Activated T-cell treated with anti-CD3 and anti-CD28 coated beads for 48 hours (primary cell): ENCODE data around the gene DHCR7.

Experiments used
- DNase-seq: peaks from one replicate; pipeline ENCODE4 v3.0.0-alpha.2; 2020; ENCODE audit warnings: low read depth

DHCR7 gene

GRCh38 chr11:71410363-71410966 lies 37.7 kb downstream of the DHCR7 start:
- DNase-seq, result no peak

- DNase-seq, result no peak
These were observed 39.4 kb downstream of the DHCR7 start for GRCh38 chr11:71408826-71409225.

- DNase-seq, result no peak
These were observed 40.8 kb downstream of the DHCR7 start for GRCh38 chr11:71407356-71407755.

- no peak for DNase-seq
These were observed 41.5 kb downstream of the DHCR7 start for GRCh38 chr11:71406681-71407080.

- DNase-seq, result no peak
These were observed 44.0 kb downstream of the DHCR7 start for GRCh38 chr11:71404209-71404608.

- DNase-seq, result no peak
These were observed 45.3 kb downstream of the DHCR7 start for GRCh38 chr11:71402878-71403277.

- DNase-seq, result no peak
These were observed 48.0 kb downstream of the DHCR7 start for GRCh38 chr11:71400216-71400615.

- DNase-seq, result no peak
These were observed 48.9 kb downstream of the DHCR7 start for GRCh38 chr11:71399341-71399740.

GRCh38 chr11:71397961-71398360 lies 50.2 kb downstream of the DHCR7 start:
- no peak for DNase-seq

GRCh38 chr11:71397331-71397860 lies 50.8 kb downstream of the DHCR7 start:
- DNase-seq, result no peak

GRCh38 chr11:71396548-71397123 lies 51.6 kb downstream of the DHCR7 start:
- DNase-seq, result no peak

- DNase-seq, result no peak
These were observed 52.4 kb downstream of the DHCR7 start for GRCh38 chr11:71395774-71396173.

GRCh38 chr11:71395263-71395560 lies 53.0 kb downstream of the DHCR7 start:
- no peak for DNase-seq

- DNase-seq, result no peak
These were observed 54.9 kb downstream of the DHCR7 start for GRCh38 chr11:71393283-71393682.

GRCh38 chr11:71391796-71392195 lies 56.4 kb downstream of the DHCR7 start:
- DNase-seq, result no peak

- no peak for DNase-seq
These were observed 56.8 kb downstream of the DHCR7 start for GRCh38 chr11:71391352-71391751.

GRCh38 chr11:71388637-71389235 lies 59.5 kb downstream of the DHCR7 start:
- DNase-seq, result no peak

- no peak for DNase-seq
These were observed 60.2 kb downstream of the DHCR7 start for GRCh38 chr11:71387784-71388636.

GRCh38 chr11:71387200-71387599 lies 61.0 kb downstream of the DHCR7 start:
- DNase-seq, result no peak

GRCh38 chr11:71386202-71386601 lies 62.0 kb downstream of the DHCR7 start:
- no peak for DNase-seq

- DNase-seq, result no peak
These were observed 63.1 kb downstream of the DHCR7 start for GRCh38 chr11:71385091-71385490.

- DNase-seq, result no peak
These were observed 63.6 kb downstream of the DHCR7 start for GRCh38 chr11:71384561-71384960.
